Esophagus muscularis mucosa (tissue), 3 donors: ENCODE data around the gene IDH2.
A peak's percentile ranks its signal among the peaks of the same experiment; 100 is the strongest.

Experiments
- CTCF ChIP-seq, 3 experiments: fragments of 200-600 bp in 2 of 3; fragments of 450-650 bp in 1 of 3; sonication (generic) in 2 of 3; IDR thresholded peaks; one replicate each; pipeline ENCODE4 v1.5.1; 2017 to 2019; ENCODE audit warnings: antibody characterized with exemption in 3 of 3, mild to moderate bottlenecking in 2 of 3, moderate library complexity in 1 of 3
- POLR2AphosphoS5 ChIP-seq, 2 donors: sonication (generic); formaldehyde crosslinking; IDR thresholded peaks; one replicate each; pipeline ENCODE4 v1.6.1; 2017; ENCODE audit warnings: antibody characterized with exemption in 2 of 2

- peak; percentile 48 to 69 (median 63) for TF ChIP-seq CTCF (IDR thresholded peaks at IDR 0.05)
- TF ChIP-seq POLR2AphosphoS5 (IDR thresholded peaks at IDR 0.05) = peak in 1 of 2 donors; percentile 27
These were observed 40.9 kb upstream of the IDH2 start for GRCh38 chr15:90143166-90143655.
